ENCODE data around the gene ANXA2R.
"Not testable (repeated sequence)": the region's sequence is repeated elsewhere in the genome, so short reads cannot be mapped to it uniquely, and the experiment has no call there.

The ANXA2R gene

GRCh38 chr5:43033841-43034590 is 6.1 kb downstream of the ANXA2R start:
- no peak for DNase-seq (ENCODE audit: low read depth)

GRCh38 chr5:43027054-43027785 is 12.9 kb downstream of the ANXA2R start:
- no peak for DNase-seq (ENCODE audit: low read depth)

GRCh38 chr5:43025184-43025950 is 14.8 kb downstream of the ANXA2R start:
- not testable (repeated sequence) for DNase-seq (ENCODE audit: low read depth)

GRCh38 chr5:43024217-43024616 is 15.9 kb downstream of the ANXA2R start:
- no peak for DNase-seq (ENCODE audit: low read depth)

GRCh38 chr5:43021151-43021550 is 19.0 kb downstream of the ANXA2R start:
- DNase-seq (ENCODE audit: low read depth) = no peak

- no peak for DNase-seq (ENCODE audit: low read depth)
Measured at GRCh38 chr5:43020399-43020746, 19.7 kb downstream of the ANXA2R start.

GRCh38 chr5:43019614-43020398 is 20.3 kb downstream of the ANXA2R start:
- DNase-seq (ENCODE audit: low read depth) = no peak

GRCh38 chr5:43019291-43019613 is 20.9 kb downstream of the ANXA2R start:
- DNase-seq (ENCODE audit: low read depth) = no peak

- DNase-seq (ENCODE audit: low read depth) = no peak
Measured at GRCh38 chr5:43017428-43017815, 22.7 kb downstream of the ANXA2R start.

- no peak for DNase-seq (ENCODE audit: low read depth)
Measured at GRCh38 chr5:43016217-43016779, 23.8 kb downstream of the ANXA2R start.

GRCh38 chr5:43014522-43014921 is 25.6 kb downstream of the ANXA2R start:
- no peak for DNase-seq (ENCODE audit: low read depth)

- no peak for DNase-seq (ENCODE audit: low read depth)
Measured at GRCh38 chr5:43010935-43011315, 29.2 kb downstream of the ANXA2R start.

- DNase-seq (ENCODE audit: low read depth) = peak; percentile 65
Measured at GRCh38 chr5:43008363-43009153, 31.6 kb downstream of the ANXA2R start.

- DNase-seq (ENCODE audit: low read depth) = no peak
Measured at GRCh38 chr5:43007911-43008362, 32.2 kb downstream of the ANXA2R start.

GRCh38 chr5:43007246-43007910 is 32.7 kb downstream of the ANXA2R start:
- DNase-seq (ENCODE audit: low read depth) = peak; percentile 64

GRCh38 chr5:43006424-43007202 is 33.5 kb downstream of the ANXA2R start:
- no peak for DNase-seq (ENCODE audit: low read depth)

- no peak for DNase-seq (ENCODE audit: low read depth)
Measured at GRCh38 chr5:43005031-43005430, 35.1 kb downstream of the ANXA2R start.

- DNase-seq (ENCODE audit: low read depth) = no peak
Measured at GRCh38 chr5:43001748-43002147, 38.4 kb downstream of the ANXA2R start.

GRCh38 chr5:43000914-43001313 is 39.2 kb downstream of the ANXA2R start:
- no peak for DNase-seq (ENCODE audit: low read depth)

Data from GM04503 (cell line).